HepG2 (cell line): ENCODE results near the gene RASSF10. TPM values are rescaled to one million over a fixed set of nuclear protein-coding genes. Genes with fewer than 3 reads are reported as not detected.

Experiments used
- ADNP ChIP-seq: sonication (generic); formaldehyde crosslinking; IDR thresholded peaks from 2 replicates; pipeline ENCODE4 v1.4.0; 2020; ENCODE audit warnings: missing genetic modification reagents
- ARID5B ChIP-seq: IDR thresholded peaks from 2 replicates; pipeline ENCODE4 v1.4.0; 2020; ENCODE audit warnings: mild to moderate bottlenecking, missing genetic modification reagents
- ARNTL ChIP-seq: sonication (generic); formaldehyde crosslinking; IDR thresholded peaks from 2 replicates; pipeline ENCODE4 v1.4.0; 2020; ENCODE audit warnings: mild to moderate bottlenecking, missing genetic modification reagents
- ATF5 ChIP-seq: sonication (generic); formaldehyde crosslinking; IDR thresholded peaks from 2 replicates; pipeline ENCODE4 v1.4.0; 2020; ENCODE audit warnings: mild to moderate bottlenecking, low read depth, missing genetic modification reagents
- CHD2 ChIP-seq: IDR thresholded peaks from 2 replicates; pipeline ENCODE4 v1.6.1; 2011; ENCODE audit warnings: low read depth, low read length, improper control_type of control experiment
- CSRNP1 ChIP-seq: sonication (generic); formaldehyde crosslinking; IDR thresholded peaks from 2 replicates; pipeline ENCODE4 v1.8.1; 2023; ENCODE audit warnings: mild to moderate bottlenecking, missing genetic modification reagents
- EZH2 ChIP-seq: conservative IDR thresholded peaks from 2 replicates; pipeline ENCODE4 v1.6.1; 2012; ENCODE audit warnings: mild to moderate bottlenecking, low read depth, low read length, moderate library complexity
- MAF1 ChIP-seq: sonication (generic); formaldehyde crosslinking; IDR thresholded peaks from 2 replicates; pipeline ENCODE4 v1.5.0; 2020; ENCODE audit warnings: missing genetic modification reagents, borderline replicate concordance
- MED1 ChIP-seq: sonication (generic); formaldehyde crosslinking; IDR thresholded peaks from 2 replicates; pipeline ENCODE4 v1.4.0; 2020; ENCODE audit warnings: missing genetic modification reagents
- NFE2 ChIP-seq: sonication (generic); formaldehyde crosslinking; IDR thresholded peaks from 2 replicates; pipeline ENCODE4 v1.4.0; 2020; ENCODE audit warnings: missing genetic modification reagents
- NR2F1 ChIP-seq, 2 experiments: fragments of 450-650 bp in 1 of 2; formaldehyde crosslinking in 1 of 2; IDR thresholded peaks; 2 replicates each; pipeline versions ENCODE4 v1.5.0 to v1.6.1; 2016 to 2020; ENCODE audit warnings: mild to moderate bottlenecking in 1 of 2, missing compliant biosample characterization in 1 of 2, missing genetic modification reagents in 1 of 2, moderate library complexity in 1 of 2
- PLSCR1 ChIP-seq: sonication (generic); formaldehyde crosslinking; IDR thresholded peaks from 2 replicates; pipeline ENCODE4 v1.5.0; 2020; ENCODE audit warnings: missing genetic modification reagents, mild to moderate bottlenecking, borderline replicate concordance
- REPIN1 ChIP-seq: sonication (generic); formaldehyde crosslinking; IDR thresholded peaks from 2 replicates; pipeline ENCODE4 v1.8.0; 2022; ENCODE audit warnings: missing genetic modification reagents, low read depth, mild to moderate bottlenecking, borderline replicate concordance
- SNRNP70 ChIP-seq: fragments of 200-400 bp; formaldehyde crosslinking; IDR thresholded peaks from 2 replicates; pipeline ENCODE4 v1.6.1; 2017; ENCODE audit warnings: mild to moderate bottlenecking, low read depth, low read length, moderate library complexity
- TCF7 ChIP-seq: sonication (generic); IDR thresholded peaks from 2 replicates; pipeline ENCODE4 v1.6.1; 2016; ENCODE audit warnings: antibody characterized with exemption, low read depth
- TOPORS ChIP-seq: sonication (generic); formaldehyde crosslinking; IDR thresholded peaks from 2 replicates; pipeline ENCODE4 v1.8.0; 2023; ENCODE audit warnings: mild to moderate bottlenecking, missing genetic modification reagents
- XRCC5 ChIP-seq: fragments of 200-400 bp; formaldehyde crosslinking; optimal IDR thresholded peaks from 2 replicates; pipeline ENCODE3; 2017; ENCODE audit warnings: mild to moderate bottlenecking, low read length
- ZNF136 ChIP-seq: sonication (generic); formaldehyde crosslinking; IDR thresholded peaks from 2 replicates; pipeline ENCODE4 v1.8.1; 2022; ENCODE audit warnings: low read depth, mild to moderate bottlenecking, moderate library complexity, missing genetic modification reagents
- ZNF510 ChIP-seq: sonication (generic); formaldehyde crosslinking; IDR thresholded peaks from 2 replicates; pipeline ENCODE4 v1.4.0; 2020; ENCODE audit warnings: low read depth, mild to moderate bottlenecking, missing genetic modification reagents
- ZNF576 ChIP-seq: sonication (generic); formaldehyde crosslinking; IDR thresholded peaks from 2 replicates; pipeline ENCODE4 v1.4.0; 2020; ENCODE audit warnings: mild to moderate bottlenecking, missing genetic modification reagents
- ZNF776 ChIP-seq: sonication (generic); formaldehyde crosslinking; IDR thresholded peaks from 2 replicates; pipeline ENCODE4 v1.4.0; 2020; ENCODE audit warnings: mild to moderate bottlenecking, missing genetic modification reagents
- ZNF816 ChIP-seq: sonication (generic); formaldehyde crosslinking; IDR thresholded peaks from 2 replicates; pipeline ENCODE4 v1.8.0; 2022; ENCODE audit warnings: missing genetic modification reagents, mild to moderate bottlenecking, borderline replicate concordance
- polyA plus RNA-seq, 8 experiments: library from polyadenylated mRNA; depleted of rRNA in 3 of 8; stranded (reverse) in 7 of 8; unstranded in 1 of 8; fragments of >200 nt; fragmentation: Illumina TruSeq in 4 of 8; extraction: Trizol in 4 of 8; gene quantifications; 2 replicates each; pipeline versions ENCODE4 v1.2.1 to v1.2.3, GENCODE V29; 2011 to 2016; ENCODE audit warnings: low read depth in 4 of 8, missing spikeins in 1 of 8, mixed read lengths in 1 of 8; ENCODE audit not compliant: insufficient read depth in 1 of 8
- total RNA-seq, 5 experiments: library from RNA; depleted of rRNA; stranded (reverse); fragments of >200 nt; fragmentation: Illumina TruSeq; extraction: Trizol; gene quantifications; 2 replicates each; pipeline ENCODE4 v1.2.3, GENCODE V29; 2016; ENCODE audit warnings: low read depth in 1 of 5

RASSF10 gene
- total and polyA plus RNA-seq, 2 of the 13 experiments (the other 11 are each of a cell fraction or from before 2014, with no cell fraction given), result not detected

- TF ChIP-seq ZNF136, result no peak
- TF ChIP-seq ARID5B (CRISPR knock-in tag), result no peak
- no peak for TF ChIP-seq PLSCR1
- no peak for TF ChIP-seq CHD2
- no peak for TF ChIP-seq REPIN1 (CRISPR knock-in tag)
- TF ChIP-seq MED1 (CRISPR knock-in tag), result 0 out of 2 replicates have a peak, but pooled peaks have one; percentile 22
- TF ChIP-seq NFE2 (CRISPR knock-in tag), result no peak
- TF ChIP-seq ADNP (CRISPR knock-in tag), result no peak
- no peak for TF ChIP-seq NR2F1 (CRISPR knock-in tag; IDR thresholded peaks at IDR 0.05)
- TF ChIP-seq ZNF776 (CRISPR knock-in tag), result no peak
- TF ChIP-seq XRCC5, result no peak
- TF ChIP-seq SNRNP70, result no peak
- no peak for TF ChIP-seq EZH2
- no peak for TF ChIP-seq ZNF510 (CRISPR knock-in tag)
- no peak for TF ChIP-seq CSRNP1 (CRISPR knock-in tag)
- no peak for TF ChIP-seq ARNTL (CRISPR knock-in tag)
- no peak for TF ChIP-seq TOPORS (CRISPR knock-in tag)
- TF ChIP-seq TCF7, result no peak
- peak; percentile 40; the same call in 1 of the 2 replicates for TF ChIP-seq ZNF816 (CRISPR knock-in tag)
- TF ChIP-seq ZNF576 (CRISPR knock-in tag), result no peak
- TF ChIP-seq ATF5 (CRISPR knock-in tag), result no peak
- no peak for TF ChIP-seq MAF1 (CRISPR knock-in tag)
Measured at GRCh38 chr11:13007182-13008060, 1.7 kb upstream of the RASSF10 start (continued).
